ENCODE data around the gene ZDHHC5.

ZDHHC5 gene

DNA sequence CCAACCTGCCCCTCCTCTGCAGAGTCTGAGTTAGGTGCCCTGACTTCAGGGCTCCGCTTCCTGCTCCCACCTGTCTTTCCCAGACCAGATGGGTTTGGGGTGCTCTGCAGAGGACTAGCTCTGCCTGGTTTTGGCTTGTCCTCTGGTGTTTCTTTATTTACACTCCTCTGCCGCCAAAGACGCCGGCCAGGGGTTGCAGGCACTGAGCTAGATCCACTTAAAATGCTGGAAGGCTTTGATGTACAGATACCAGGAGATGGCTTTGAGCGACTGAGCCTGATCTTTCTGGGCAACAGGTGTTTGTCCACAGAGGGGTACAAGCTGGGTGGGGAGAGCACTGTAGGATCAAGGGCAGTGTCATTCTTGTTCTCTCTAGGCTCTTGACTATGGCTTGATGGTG is 77.3 kb downstream of the ZDHHC5 start:
- H3K27ac ChIP-seq: no peak overlapping the region
- DNase-seq (ENCODE audit: low spot score): no peak
- no peak overlapping the region for H3K4me3 ChIP-seq
- TF ChIP-seq, protein P1, sequence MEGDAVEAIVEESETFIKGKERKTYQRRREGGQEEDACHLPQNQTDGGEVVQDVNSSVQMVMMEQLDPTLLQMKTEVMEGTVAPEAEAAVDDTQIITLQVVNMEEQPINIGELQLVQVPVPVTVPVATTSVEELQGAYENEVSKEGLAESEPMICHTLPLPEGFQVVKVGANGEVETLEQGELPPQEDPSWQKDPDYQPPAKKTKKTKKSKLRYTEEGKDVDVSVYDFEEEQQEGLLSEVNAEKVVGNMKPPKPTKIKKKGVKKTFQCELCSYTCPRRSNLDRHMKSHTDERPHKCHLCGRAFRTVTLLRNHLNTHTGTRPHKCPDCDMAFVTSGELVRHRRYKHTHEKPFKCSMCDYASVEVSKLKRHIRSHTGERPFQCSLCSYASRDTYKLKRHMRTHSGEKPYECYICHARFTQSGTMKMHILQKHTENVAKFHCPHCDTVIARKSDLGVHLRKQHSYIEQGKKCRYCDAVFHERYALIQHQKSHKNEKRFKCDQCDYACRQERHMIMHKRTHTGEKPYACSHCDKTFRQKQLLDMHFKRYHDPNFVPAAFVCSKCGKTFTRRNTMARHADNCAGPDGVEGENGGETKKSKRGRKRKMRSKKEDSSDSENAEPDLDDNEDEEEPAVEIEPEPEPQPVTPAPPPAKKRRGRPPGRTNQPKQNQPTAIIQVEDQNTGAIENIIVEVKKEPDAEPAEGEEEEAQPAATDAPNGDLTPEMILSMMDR (IDR thresholded peaks at IDR 0.05): no peak

DNA sequence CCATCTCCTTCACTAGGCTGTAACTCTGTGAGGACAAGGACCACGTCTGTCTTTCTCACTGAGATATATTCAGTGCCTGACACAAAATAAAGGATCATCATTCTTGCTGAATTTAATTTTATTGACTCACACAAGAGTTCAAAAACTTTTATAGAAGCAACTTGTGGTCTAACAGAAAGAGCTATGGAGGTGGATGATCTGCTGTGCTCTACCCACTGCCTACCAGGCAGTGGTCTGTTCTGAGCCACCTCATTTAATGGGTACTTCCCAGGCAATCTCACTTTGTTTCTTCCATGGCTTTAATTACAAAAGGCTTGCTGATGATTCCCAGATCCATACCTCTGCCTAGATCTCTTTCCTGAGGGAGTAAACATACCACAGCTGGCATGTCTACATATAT is 79.0 kb downstream of the ZDHHC5 start:
- TF ChIP-seq, protein P1 (IDR thresholded peaks at IDR 0.05): no peak
- H3K4me3 ChIP-seq: no peak overlapping the region
- H3K27ac ChIP-seq: no peak overlapping the region
- DNase-seq (ENCODE audit: low spot score): no peak
